HG03103 (cell line): ENCODE data around the gene WDR37.
"Not testable (repeated sequence)": the region's sequence is repeated elsewhere in the genome, so short reads cannot be mapped to it uniquely, and the experiment has no call there.

ENCODE experiments used
- ATAC-seq: cut with Tn5 transposase; IDR thresholded peaks from one replicate; pipeline ENCODE4 v1.9.1; 2021; ENCODE audit warnings: low read depth; ENCODE audit not compliant: unreplicated experiment

The WDR37 gene

DNA sequence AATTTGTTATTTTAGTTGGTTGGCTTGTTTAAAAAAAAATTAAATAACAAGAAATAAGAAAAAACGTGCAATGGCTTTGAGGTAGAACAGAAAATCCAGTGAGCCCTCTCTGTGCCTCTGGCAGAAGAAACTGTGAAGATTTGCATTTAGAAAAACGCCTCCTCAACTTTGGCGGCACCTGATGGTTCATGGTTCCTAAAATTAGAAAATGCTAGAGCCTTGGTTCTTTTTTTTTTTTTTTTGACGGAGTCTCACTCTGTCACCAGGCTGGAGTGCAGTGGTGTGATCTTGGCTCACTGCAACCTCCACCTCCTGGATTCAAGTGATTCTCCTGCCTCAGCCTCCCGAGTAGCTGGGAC lies 105.1 kb downstream of the WDR37 start:
- not testable (repeated sequence) for ATAC-seq

DNA sequence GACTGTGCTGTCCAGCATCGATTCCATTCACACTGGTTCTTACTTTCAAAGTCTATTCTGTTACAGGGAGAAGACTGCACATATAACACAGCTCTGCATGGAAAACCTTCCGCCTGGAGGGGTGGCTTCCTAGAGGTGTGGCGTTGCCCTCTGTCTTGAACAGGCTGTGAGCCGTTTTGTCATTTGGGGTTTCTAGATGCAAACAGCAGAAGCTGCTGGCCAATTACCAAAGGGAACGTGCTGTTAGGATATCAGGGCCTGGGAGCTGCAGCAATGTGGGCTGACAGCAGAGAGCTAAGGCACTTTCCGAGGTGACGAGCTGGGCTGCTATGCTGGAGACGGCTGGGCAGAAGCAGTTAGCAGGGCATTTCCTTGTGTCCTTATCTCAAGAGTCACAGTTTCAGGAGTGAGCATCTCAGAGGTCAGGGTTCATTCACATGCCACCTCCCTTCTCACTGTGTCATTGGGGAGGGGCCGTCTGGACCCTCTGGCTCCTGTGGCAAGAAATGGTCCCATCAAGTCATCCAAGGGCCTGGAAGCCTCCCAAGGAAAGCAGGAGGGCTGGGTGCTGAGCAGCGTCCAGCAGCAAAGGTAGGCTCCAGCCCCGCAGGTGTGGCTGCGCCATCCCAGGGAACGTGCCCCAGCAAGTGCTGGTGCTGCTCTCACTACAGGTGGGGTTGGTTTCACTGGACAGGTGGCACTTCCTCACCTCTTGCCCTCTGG lies 106.5 kb downstream of the WDR37 start:
- ATAC-seq, result no peak

DNA sequence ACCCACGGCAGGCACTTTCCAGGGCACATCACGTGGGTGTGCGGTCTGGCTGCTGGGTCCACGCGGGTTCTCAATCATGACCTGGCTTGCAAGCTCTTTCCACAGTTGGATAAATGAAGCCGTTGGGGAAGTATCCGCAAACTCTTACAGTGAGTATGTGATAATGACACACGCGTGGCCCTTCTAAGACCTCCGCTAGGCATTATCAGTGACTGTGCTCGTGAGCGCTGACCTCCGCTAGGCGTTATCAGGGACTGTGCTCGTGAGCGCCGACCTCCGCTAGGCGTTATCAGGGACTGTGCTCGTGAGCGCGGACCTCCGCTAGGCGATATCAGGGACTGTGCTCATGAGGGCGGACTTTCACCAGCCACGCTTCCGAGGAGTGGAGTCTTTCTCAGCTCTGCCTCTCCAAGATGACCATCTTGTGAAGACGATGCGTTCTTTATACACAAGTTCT lies 107.0 kb downstream of the WDR37 start:
- ATAC-seq, result no peak

DNA sequence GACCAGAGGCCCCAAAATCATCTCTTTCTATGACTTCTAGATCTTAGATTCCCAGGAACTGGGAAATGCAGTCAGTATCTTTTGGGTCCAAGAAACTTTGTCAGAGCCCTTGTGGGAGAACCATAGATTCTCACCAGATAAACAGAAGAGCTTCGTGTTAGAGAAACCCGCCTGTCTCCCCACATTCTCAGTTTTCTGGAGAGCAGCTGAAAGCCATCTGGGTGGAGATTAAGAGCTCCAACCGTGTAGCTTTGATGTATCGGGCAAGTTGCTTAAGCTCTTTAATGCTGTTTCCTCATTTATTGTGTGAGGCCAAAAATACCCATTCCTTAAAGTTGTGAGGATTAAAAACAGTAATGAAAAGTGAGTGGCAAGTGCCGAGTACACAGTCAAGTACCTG lies 107.6 kb downstream of the WDR37 start:
- no peak for ATAC-seq

DNA sequence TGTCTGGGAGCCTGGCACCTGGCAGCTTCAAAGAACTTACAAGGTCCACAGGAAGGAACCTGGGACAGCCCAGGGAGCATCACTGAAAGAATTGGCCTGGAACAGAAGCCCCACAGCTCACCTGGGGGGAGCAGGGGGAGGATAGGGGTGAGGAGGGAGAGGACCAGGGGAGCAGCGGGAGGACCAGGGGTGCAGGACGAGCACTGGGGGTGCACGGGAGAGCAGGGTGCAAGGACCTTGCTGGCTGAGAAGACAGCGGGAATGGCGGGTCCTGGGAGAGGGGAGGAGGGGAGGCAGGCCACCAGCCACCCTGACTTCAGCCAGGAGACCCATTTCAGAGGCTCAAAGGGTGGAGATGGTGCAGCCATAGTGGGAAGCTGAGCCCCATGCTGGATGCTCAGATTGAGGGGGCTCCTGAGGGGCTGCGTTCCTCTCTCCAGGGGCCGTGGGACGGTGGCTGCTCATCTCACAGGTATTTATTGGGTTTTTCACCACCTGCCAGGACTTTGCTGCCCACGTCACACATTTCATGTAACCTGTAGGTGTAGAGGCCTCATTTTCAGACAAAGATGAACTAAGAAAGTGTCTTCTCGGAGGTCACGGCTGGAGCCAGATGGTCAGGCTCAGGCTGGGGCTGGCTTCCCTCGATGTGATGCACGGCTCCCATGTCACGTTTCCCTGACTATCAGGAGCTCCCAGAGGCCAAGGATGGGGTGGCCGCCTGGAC lies 110.1 kb downstream of the WDR37 start:
- no peak for ATAC-seq

DNA sequence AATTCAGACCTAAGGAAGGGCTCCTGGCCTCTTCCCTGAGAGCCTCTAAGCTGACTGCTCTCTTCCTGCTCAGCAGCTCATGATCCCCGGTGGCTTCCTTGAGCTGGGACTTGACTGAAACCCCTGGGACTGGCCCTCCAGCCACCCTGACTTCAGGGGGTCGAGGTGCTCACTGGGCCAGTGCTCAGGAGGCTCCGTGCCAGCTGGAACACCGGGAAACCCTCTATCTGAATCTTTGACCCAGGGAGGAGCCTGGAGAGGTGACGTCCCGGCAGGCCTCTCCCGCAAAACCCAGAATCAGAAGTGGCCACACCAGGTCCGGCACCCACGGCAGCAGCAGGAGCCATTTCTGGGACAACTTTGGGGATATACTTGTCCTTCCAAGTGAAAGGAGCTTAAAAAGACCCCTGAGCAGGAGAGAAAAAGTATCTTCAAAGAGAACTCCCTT lies 110.7 kb downstream of the WDR37 start:
- ATAC-seq, result no peak

DNA sequence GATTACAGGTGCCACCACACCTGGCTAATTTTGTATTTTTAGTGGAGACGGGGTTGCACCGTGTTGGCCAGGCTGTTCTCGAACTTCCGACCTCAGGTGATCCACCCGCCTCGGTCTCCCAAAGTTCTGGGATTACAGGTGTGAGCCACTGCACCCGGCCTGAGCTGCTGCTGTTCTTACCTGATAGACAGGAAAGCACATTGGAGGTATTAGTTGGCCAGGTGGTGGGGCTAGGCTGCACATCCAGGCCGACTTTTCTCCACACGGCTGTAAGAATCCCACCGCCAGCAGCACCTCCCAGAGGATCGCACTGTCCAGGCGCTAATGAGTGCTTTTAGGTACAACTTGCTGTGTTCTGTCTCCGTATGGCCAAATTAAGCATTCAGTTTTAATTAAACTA lies 112.6 kb downstream of the WDR37 start:
- ATAC-seq, result no peak

DNA sequence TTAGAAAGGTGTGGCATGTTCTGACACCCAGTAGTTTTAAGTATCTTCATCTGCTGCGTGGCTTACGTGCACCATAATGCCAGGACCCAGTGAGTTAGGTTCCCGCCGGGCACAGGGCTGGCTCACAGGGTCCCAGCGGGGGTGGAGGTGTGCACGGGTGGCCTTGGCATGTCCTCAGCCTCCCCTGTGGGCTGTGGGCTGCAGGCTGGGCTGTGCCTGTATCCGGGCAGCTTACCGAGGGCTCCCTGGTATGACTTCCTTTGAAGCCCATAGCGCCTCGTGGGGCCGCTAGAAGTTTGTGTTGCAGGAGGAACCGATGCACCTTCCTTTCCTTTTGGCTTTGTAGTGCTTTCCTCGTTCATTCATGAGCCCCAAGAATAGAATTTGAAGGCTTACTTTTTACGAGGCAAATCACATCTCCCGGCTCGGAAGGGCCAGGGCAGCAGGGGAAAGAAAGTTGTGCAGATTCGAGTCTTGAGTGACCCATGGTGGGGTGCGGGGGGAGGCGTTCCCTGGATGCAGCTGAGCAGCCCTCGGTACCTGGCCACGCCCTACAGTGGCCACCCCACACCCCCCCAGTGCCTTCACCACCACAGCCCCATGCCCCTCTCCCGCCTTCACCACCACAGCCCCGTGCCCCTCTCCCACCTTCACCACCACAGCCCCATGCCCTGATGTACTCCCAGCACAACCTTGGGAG lies 113.2 kb downstream of the WDR37 start:
- no peak for ATAC-seq

DNA sequence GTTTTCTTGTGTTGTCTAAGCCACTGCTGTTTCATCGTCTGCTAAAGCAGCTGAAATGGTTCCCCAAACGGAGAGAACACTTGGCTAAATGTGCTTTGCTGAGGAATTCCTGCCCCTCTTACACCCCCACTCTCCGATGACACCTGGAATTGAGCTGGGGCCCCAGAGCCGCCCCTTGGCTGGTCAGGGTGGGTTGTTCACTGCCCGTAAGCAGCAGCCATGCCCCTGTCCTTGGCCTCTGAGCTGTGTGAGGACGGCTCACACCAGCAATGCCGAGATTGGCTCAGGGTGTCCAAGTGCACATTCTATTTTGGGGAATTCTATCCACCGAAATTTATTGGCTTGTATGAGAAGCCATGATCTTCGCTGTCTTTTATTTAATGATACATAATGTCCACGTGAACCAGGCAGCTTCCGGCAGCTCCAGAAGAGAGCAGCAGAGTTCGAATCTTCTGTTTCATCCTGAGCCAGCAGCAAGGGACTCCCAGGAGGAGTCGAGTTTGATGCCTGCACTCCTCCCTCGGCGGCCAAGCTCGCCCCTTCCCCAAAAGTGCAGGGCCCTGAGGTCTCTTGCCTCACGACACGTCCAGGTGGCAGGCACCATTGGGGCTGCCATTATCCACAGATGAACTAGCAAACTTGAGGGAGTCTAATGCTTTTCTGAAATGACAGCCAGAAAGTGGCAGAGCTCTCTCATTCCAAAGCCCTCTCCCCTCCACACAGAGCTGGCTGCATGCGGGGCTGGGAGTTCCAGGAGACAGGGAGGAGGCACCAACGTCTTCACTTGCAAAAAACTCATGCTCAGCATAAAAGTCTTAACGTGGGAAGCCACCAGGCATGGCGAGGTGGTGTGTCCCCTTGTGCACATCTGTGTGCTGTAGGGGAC lies 114.0 kb downstream of the WDR37 start:
- ATAC-seq, result no peak

DNA sequence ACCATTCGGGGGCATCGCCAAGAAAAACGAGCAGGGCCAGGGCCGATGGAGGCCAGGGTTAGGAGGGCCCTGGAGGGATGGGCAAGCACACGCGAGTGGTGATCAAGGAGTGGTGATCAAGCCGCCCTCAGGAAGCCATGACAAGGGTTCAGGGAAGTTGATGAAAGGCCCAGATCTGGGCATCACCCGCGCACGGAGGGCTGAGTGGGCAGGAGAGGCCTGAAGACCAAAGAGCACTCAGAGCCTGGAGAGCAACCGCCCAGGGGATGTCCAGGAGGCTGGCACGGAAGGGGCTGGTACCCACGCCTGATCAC lies 114.6 kb downstream of the WDR37 start:
- ATAC-seq, result no peak

DNA sequence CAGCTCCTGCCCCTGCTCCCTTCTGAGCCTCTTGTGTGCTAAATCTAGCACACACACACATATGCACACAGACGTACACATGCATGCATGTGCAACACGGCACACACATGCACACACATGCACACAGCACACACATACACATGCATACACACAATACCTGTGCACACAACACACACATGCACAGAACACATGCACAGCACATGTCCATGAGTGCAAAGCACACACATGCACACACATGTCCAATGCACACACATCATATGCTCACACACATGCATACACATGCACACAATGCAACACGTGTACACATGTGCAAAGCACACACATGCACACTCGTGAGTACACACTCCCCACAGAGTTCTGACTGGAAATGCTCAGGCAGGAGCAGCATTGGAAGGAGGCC lies 115.0 kb downstream of the WDR37 start:
- no peak for ATAC-seq

DNA sequence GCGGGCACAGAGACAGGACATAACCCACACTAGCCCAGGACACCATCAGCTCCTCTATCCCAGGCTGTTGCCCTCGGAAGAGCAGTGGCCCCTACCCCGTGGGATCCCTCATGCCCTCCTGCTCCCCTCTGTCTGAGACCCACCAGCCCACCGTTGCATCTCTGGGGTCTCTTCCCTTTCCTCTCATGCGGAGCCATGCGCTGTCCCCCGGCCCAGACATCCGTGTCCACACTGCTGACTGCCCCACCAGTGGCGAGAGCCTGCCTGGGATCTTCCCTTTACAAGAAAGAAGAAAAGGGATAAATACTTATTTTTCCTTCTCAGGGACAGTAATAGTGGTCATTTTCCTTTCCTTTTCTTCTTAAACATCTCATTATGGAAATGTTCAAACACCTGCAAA lies 115.4 kb downstream of the WDR37 start:
- no peak for ATAC-seq

DNA sequence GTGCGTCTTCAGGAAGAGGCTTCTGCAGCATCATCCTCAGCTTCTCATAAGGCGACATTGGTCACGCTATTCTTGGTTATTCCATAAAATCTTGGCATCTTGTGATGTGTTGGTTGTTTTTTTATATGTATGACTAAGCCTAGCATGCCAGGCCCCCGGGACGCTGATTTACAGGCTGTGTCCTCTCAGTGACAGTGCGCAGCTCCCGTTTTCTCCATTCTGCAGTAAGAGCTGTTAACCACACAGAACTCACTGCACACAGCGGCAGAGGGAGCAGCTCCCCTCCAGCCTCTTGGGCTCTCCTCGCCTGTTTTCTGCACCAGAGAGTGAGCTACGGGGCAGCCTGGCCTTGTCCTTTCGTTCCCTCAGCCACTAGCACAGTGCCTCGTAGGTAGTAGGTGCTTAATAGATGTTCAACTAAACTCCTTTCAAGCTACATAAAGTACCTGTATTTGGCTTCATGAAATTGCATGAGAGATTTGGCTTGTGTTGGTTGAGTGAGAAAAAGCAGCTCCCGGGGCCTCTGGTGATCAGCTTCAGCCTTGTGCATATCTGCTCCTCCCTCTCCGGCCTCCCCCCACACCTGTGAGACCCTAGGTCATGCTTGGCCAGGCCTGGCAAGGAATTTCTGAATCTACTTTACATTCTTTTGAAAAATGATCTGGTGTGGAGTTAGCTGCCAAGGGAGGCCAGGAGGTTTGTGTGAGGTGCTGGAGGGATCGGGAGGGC lies 116.2 kb downstream of the WDR37 start:
- ATAC-seq, result no peak

DNA sequence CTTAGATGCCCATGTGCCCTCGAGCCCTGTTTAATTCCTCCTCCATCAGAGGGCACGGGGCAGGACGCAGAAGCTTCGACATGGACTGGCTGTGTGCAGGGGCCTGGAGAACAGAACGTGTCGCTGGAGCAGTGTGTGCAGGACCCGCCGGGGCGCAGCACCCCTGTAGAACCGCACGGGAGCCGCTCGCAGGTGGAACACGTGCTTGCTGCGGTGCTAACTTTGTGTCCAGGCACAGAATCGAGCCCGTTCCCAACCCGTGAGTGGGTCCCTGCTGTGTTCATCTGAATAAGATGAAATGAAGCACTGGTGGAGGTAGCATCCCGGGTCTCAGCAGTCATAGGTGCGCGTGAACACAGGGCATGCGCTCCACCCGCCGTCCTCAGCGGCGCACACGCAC lies 116.9 kb downstream of the WDR37 start:
- ATAC-seq, result no peak

DNA sequence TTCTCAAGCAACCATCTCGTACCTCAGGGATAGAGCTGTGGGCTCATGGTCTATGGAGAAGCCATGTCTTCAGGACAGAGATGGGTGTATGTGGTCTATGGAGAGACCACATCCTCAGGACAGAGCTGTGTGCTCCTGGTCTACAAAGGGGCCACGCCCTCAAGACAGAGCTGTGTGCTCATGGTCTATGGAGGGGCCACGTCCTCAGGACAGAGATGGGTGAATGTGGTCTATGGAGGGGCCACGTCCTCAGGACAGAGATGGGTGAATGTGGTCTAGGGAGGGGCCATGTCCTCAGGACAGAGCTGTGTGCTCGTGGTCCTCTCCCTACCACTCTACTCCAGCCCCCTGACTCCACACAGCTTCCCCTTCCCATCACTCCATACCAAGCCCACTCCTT lies 117.8 kb downstream of the WDR37 start:
- no peak for ATAC-seq

DNA sequence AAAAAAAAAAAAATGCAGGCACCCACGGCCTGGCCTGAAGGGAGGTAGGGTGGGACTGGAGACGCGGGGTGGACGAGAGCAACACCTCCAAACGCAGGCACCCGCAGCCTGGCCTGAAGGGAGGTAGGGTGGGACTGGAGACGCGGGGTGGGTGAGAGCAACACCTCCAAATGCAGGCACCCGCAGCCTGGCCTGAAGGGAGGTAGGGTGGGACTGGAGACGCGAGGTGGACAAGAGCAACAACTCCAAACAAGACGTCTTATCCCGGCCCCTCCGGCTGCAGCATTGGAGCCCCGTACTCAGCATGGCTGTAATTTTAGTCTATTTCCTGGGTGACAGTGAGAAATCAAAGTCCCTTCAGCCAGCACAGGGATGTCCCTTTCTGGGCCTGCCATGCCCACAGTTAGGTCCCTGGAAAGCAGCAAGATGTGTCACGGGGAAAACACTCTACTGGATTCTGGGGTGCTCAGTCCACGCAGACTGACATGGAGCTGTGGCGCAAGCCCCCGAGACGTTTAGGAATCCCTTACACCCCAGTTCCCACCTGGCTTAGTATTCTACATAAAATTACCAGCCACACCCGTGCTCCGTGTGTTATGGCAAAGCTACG lies 119.9 kb downstream of the WDR37 start:
- no peak for ATAC-seq

DNA sequence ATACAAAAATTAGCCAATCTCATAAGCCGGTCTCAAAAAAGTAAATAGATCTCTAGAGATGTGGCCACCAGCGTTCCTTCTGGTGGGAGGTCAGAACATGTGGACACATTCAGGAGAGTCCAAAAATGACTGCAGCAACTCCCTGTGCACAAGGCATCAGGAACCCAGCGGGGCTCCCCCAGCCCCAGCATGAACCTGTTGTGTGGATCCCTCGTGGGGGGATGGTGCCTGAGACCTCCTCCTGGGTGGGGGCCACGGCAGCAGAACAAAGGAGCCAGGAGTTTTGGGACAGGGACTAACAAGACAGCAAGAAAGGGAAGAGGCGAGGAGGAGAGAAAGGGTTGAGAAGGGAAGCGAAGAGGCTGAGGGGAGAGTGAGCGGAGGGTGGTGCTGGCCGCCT lies 121.8 kb downstream of the WDR37 start:
- ATAC-seq, result no peak

DNA sequence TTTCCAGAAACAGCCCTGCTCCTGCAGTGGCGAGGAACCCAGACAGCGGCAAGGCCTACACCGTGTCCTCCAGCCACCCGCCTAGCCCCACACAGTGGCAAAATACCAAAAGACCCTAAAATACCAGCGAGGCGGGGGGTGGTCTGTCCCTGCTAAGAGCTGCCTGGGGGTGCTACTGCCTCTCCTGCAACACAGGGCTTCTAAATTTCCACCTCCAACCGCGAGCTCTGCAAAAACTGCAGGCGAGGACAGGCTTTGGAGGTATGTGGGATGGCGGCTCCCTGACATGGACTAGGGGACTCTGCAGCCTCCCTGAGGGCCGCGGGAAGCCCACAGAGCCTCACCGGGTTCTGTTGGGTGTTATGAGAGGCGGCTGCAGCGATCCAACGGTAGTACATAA lies 122.3 kb downstream of the WDR37 start:
- ATAC-seq, result no peak

DNA sequence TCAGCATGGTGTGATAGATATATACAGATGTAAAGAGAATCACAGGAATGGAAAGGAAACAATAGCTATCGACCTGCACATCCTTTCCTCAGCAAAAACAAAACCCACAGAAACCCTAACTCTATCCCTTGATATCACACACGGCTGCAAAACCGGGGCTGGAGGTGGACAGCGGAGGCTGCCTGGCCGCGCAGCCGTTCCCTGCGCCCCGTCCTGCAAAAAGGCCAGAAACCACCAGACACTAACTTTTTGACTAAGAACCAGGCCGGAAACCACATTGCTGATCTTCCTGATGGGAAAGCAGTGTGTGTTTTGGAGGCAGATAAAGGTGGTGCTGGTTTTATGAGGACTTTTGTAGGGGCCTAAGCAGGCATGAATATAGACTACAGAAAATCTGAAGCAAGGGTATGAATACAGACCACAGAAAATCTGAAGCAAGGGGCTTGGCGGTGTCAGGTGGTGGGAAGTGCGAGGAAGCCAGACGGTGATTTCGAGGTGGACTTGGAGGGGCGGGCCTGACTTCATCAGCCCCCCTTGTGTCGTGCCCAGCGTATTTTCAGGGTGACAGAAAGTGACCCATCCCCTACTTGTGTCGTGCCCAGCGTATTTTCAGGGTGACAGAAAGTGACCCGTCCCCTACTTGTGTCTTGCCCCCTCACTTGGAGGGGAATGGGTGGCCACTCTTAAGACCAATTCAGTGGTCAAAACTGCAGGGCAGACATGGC lies 123.3 kb downstream of the WDR37 start:
- no peak for ATAC-seq
